Caco-2 (cell line): ENCODE results near the gene GPR89A. TPM values are rescaled to one million over a fixed set of nuclear protein-coding genes. Genes with fewer than 3 reads are reported as not detected.
A peak's percentile ranks its signal among the peaks of the same experiment; 100 is the strongest.
"Not testable (repeated sequence)": the region's sequence is repeated elsewhere in the genome, so short reads cannot be mapped to it uniquely, and the experiment has no call there.

ENCODE experiments used
- BruUV-seq: library from RNA; stranded (reverse); fragments of 400-500 nt; replicated peaks from 2 replicates; lab custom pipeline; 2021; lab: Mats Ljungman, UMichigan
- CTCF ChIA-PET: fragments of 300-600 bp; sonication (Branson Sonifier 250); formaldehyde crosslinking; loops from one replicate; lab custom pipeline; 2022; ENCODE audit warnings: antibody characterized with exemption; lab: Charles Lee
- POLR2A ChIA-PET: fragments of 300-600 bp; sonication (Branson Sonifier 250); formaldehyde crosslinking; loops from one replicate; lab custom pipeline; 2022; ENCODE audit warnings: antibody characterized with exemption; lab: Charles Lee
- DNase-seq, 2 experiments: peaks; one replicate each; pipeline versions ENCODE4 v3.0.0 to v3.0.0-alpha.2; 2020 to 2022
- H3K27me3 ChIP-seq: replicated peaks from 2 replicates; pipeline ENCODE4 v1.6.0; 2011; ENCODE audit warnings: low read length; ENCODE audit not compliant: control insufficient read depth, insufficient read depth
- H3K36me3 ChIP-seq: 2 replicates; pipeline ENCODE4 v1.5.1; 2011; ENCODE audit warnings: low read length; ENCODE audit not compliant: control insufficient read depth, insufficient read depth
- H3K4me1 ChIP-seq: fragments of 250-450 bp; sonication (Bioruptor Pico); 2 replicates; pipeline ENCODE4 v1.5.1; 2020; ENCODE audit warnings: mild to moderate bottlenecking
- H3K4me3 ChIP-seq: 2 replicates; pipeline ENCODE4 v1.5.1; 2011; ENCODE audit warnings: low read depth, mild to moderate bottlenecking, control low read depth, low read length
- H3K9me3 ChIP-seq: fragments of 250-450 bp; sonication (Bioruptor Pico); 2 replicates; pipeline ENCODE4 v1.5.1; 2020; ENCODE audit warnings: mild to moderate bottlenecking, moderate library complexity
- H3K27ac Mint-ChIP-seq: one replicate; pipeline ENCODE4 v1.8.0; 2022; ENCODE audit warnings: mixed read lengths; ENCODE audit not compliant: unreplicated experiment
- H3K27me3 Mint-ChIP-seq: one replicate; pipeline ENCODE4 v1.8.0; 2022; ENCODE audit warnings: mixed read lengths; ENCODE audit not compliant: insufficient read depth, unreplicated experiment
- H3K36me3 Mint-ChIP-seq: one replicate; pipeline ENCODE4 v1.8.0; 2022; ENCODE audit warnings: mild to moderate bottlenecking, mixed read lengths; ENCODE audit not compliant: insufficient read depth, unreplicated experiment
- H3K4me1 Mint-ChIP-seq: one replicate; pipeline ENCODE4 v1.8.0; 2022; ENCODE audit warnings: low read depth, mixed read lengths; ENCODE audit not compliant: unreplicated experiment
- H3K4me3 Mint-ChIP-seq: one replicate; pipeline ENCODE4 v1.8.0; 2022; ENCODE audit warnings: mild to moderate bottlenecking, moderate library complexity, mixed read lengths; ENCODE audit not compliant: unreplicated experiment
- H3K9me3 Mint-ChIP-seq: one replicate; pipeline ENCODE4 v1.8.0; 2022; ENCODE audit warnings: mixed read lengths; ENCODE audit not compliant: unreplicated experiment
- intact Hi-C: fragments of 100-400 bp; cut with micrococcal nuclease; formaldehyde crosslinking; loops from one replicate; pipeline ENCODE4 v1.10.0; 2022; ENCODE audit not compliant: unreplicated experiment
- total RNA-seq: library from RNA; stranded (reverse); gene quantifications from 2 replicates; pipeline ENCODE4 v1.2.3, GENCODE V29; 2022
- TF ChIP-seq, protein P1 (sequence below), 2 experiments: fragments of 200-600 bp in 1 of 2; IDR thresholded peaks; 1 replicate in 1 of 2; 2 replicates in 1 of 2; pipeline versions ENCODE4 v1.5.1 to v1.8.0; 2011 to 2022; ENCODE audit warnings: antibody characterized with exemption in 1 of 2, control low read depth in 1 of 2, inconsistent platforms in 1 of 2, low read depth in 1 of 2, low read length in 1 of 2, mild to moderate bottlenecking in 1 of 2, moderate library complexity in 1 of 2; ENCODE audit not compliant: insufficient read depth in 1 of 2, severe bottlenecking in 1 of 2, unreplicated experiment in 1 of 2

GPR89A gene
- total RNA-seq, 1 experiment from 2014 or later, result 49.9 TPM

DNA sequence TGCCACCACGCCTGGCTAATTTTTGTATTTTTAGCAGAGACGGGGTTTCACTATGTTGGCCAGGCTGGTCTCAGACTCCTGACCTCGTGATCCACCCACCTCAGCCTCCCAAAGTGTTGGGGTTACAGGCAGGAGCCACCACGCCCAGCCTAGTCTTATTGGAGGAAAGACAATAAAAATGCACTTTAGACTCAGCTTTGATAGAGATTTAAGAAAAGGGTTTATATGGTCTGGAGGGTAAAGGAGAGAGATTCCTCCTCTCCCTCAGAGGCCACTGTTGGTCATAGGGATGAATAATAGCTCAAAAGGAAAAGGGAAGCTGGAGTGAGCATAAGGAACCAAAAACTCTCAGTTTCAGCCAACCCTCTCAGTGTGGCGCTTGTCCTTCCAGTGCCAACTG lies 8.4 kb upstream of the GPR89A start:
- H3K9me3 Mint-ChIP-seq, H3K27me3 Mint-ChIP-seq, H3K9me3 ChIP-seq, H3K4me3 Mint-ChIP-seq, H3K4me1 ChIP-seq, BruUV-seq, POLR2A ChIA-PET, H3K27ac Mint-ChIP-seq, H3K36me3 Mint-ChIP-seq, H3K4me1 Mint-ChIP-seq, CTCF ChIA-PET, H3K27me3 ChIP-seq, intact Hi-C loops, DNase-seq, H3K36me3 ChIP-seq, H3K4me3 ChIP-seq: not testable (repeated sequence)

- Mint-ChIP-seq H3K4me1 (no peaks in the 10 kb centered on the region), H3K27me3 (no peaks in the 10 kb centered on the region), H3K9me3 (no peaks in the 10 kb centered on the region), H3K4me3 (no peak overlapping the region), H3K36me3 (no peaks in the 10 kb centered on the region), H3K27ac (no peak overlapping the region)
- H3K4me3 ChIP-seq, result no peak overlapping the region
- POLR2A ChIA-PET, result no interaction called here
- DNase-seq, result no peak
- BruUV-seq, result no TSS peak
- no peaks in the 10 kb centered on the region for H3K4me1 ChIP-seq
- H3K36me3 ChIP-seq, result no peaks in the 10 kb centered on the region
- intact Hi-C loops, result no loop called here
- CTCF ChIA-PET, result no interaction called here
- no peaks in the 10 kb centered on the region for H3K9me3 ChIP-seq
- H3K27me3 ChIP-seq, result no peaks in the 10 kb centered on the region
- TF ChIP-seq, protein P1, sequence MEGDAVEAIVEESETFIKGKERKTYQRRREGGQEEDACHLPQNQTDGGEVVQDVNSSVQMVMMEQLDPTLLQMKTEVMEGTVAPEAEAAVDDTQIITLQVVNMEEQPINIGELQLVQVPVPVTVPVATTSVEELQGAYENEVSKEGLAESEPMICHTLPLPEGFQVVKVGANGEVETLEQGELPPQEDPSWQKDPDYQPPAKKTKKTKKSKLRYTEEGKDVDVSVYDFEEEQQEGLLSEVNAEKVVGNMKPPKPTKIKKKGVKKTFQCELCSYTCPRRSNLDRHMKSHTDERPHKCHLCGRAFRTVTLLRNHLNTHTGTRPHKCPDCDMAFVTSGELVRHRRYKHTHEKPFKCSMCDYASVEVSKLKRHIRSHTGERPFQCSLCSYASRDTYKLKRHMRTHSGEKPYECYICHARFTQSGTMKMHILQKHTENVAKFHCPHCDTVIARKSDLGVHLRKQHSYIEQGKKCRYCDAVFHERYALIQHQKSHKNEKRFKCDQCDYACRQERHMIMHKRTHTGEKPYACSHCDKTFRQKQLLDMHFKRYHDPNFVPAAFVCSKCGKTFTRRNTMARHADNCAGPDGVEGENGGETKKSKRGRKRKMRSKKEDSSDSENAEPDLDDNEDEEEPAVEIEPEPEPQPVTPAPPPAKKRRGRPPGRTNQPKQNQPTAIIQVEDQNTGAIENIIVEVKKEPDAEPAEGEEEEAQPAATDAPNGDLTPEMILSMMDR (IDR thresholded peaks at IDR 0.05; ENCODE audit: insufficient read depth in 1 of 2, low read depth in 1 of 2, low read length in 1 of 2, severe bottlenecking in 1 of 2, unreplicated experiment in 1 of 2), result no peak
These were observed 6.2 kb upstream of the GPR89A start for GRCh38 chr1:145601593-145601992.

- H3K27me3 ChIP-seq, H3K4me3 ChIP-seq, H3K36me3 Mint-ChIP-seq, H3K9me3 Mint-ChIP-seq, H3K4me1 Mint-ChIP-seq, BruUV-seq, H3K4me3 Mint-ChIP-seq, H3K4me1 ChIP-seq, intact Hi-C loops, DNase-seq, H3K27me3 Mint-ChIP-seq, H3K9me3 ChIP-seq, H3K27ac Mint-ChIP-seq, CTCF ChIA-PET, H3K36me3 ChIP-seq, POLR2A ChIA-PET: not testable (repeated sequence)
These were observed 948 bp upstream of the GPR89A start for GRCh38 chr1:145606840-145607239.

DNA sequence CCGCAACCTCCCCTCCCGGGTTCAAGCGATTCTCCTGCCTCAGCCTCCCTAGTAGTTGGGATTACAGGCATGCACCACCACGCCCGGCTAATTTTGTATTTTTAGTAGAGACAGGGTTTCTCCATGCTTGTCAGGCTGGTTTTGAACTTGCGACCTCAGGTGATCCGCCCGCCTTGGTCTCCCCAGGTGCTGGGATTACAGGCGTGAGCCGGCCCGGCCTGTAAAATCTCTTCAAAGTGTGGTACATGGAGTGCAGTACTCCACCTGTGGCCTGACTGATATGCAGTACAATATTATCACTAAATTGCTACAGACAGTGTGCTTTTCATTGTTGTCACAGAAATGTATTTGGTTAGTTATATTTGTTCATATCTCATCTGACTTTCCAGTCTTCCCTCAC lies 499 bp upstream of the GPR89A start:
- DNase-seq, result peak in 1 of 2 experiments; percentile 17
- intact Hi-C loops, H3K9me3 Mint-ChIP-seq, H3K36me3 ChIP-seq, H3K36me3 Mint-ChIP-seq, CTCF ChIA-PET, H3K27me3 Mint-ChIP-seq, POLR2A ChIA-PET, H3K4me1 ChIP-seq, H3K4me1 Mint-ChIP-seq, H3K27me3 ChIP-seq, H3K9me3 ChIP-seq, H3K4me3 ChIP-seq, H3K27ac Mint-ChIP-seq: not testable (repeated sequence)
- BruUV-seq, result TSS peak; percentile 34
- H3K4me3 Mint-ChIP-seq, result peak overlapping the region; percentile 89

- H3K4me1 ChIP-seq, H3K27ac Mint-ChIP-seq, H3K36me3 Mint-ChIP-seq, H3K4me3 ChIP-seq, H3K9me3 Mint-ChIP-seq, H3K4me3 Mint-ChIP-seq, CTCF ChIA-PET, H3K36me3 ChIP-seq, DNase-seq, H3K27me3 Mint-ChIP-seq, H3K27me3 ChIP-seq, intact Hi-C loops, BruUV-seq, POLR2A ChIA-PET, H3K4me1 Mint-ChIP-seq, H3K9me3 ChIP-seq: not testable (repeated sequence)
These were observed 3.0 kb downstream of the GPR89A start for GRCh38 chr1:145610744-145611143.

DNA sequence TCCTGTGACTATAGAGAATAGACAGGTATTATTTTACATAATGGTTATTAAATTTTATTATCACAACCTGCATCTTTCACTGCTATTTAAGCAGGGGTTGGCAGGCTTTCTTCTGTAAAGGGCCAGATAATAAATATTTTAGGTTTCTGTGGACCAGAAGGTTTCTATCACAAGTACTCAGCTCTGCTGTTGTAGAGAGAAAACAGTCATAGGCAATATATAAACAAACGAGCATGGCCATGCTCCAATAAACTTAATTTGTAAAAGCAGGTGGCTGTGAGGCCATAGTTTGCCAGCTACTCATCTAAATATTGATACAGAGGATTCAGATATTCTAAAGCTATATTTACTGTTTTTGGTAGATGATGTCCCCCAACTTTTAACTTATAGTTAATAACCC lies 12.3 kb downstream of the GPR89A start:
- H3K4me1 ChIP-seq, H3K27me3 ChIP-seq, DNase-seq, H3K4me3 Mint-ChIP-seq, BruUV-seq, H3K27ac Mint-ChIP-seq, H3K36me3 ChIP-seq, H3K36me3 Mint-ChIP-seq, H3K27me3 Mint-ChIP-seq, H3K9me3 Mint-ChIP-seq, H3K4me1 Mint-ChIP-seq, POLR2A ChIA-PET, intact Hi-C loops, H3K9me3 ChIP-seq, H3K4me3 ChIP-seq, CTCF ChIA-PET: not testable (repeated sequence)
